SK-N-MC (cell line): Measurements from ENCODE around the gene DIP2C.

Source experiments
- EZH2 ChIP-seq: fragments of 200-600 bp; sonication (generic); IDR thresholded peaks from one replicate; pipeline ENCODE4 v1.6.1; 2017; ENCODE audit warnings: antibody characterized with exemption
- POLR2AphosphoS5 ChIP-seq: IDR thresholded peaks from 2 replicates; pipeline ENCODE4 v1.6.1; 2012; ENCODE audit warnings: mild to moderate bottlenecking, low read depth, low read length, borderline replicate concordance

DNA sequence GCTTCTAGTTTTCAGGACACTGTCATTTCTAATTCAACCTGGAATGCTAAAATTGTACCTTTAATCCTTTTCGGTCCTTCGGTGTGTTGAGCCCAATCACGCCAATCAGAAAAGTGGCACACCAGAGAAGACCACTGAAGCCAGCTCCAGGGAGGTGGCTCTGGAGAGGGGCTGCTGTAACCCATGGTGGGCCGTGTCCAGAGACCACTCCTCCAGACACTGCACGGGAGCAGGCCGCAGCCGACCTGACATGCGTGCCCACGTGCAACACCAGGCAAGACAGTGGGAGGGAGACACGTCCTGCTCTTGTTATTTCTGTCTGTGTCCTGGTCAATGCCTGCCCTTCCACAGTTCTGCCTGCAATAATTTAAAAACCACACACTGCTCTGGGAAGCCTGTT lies 308.1 kb downstream of the DIP2C start:
- TF ChIP-seq EZH2, result no peak
- TF ChIP-seq POLR2AphosphoS5, result no peak
